Measurements from ENCODE around the gene RAC2.
A peak's percentile ranks its signal among the peaks of the same experiment; 100 is the strongest.

The RAC2 gene

GRCh38 chr22:37192204-37192603, 51.9 kb downstream of the RAC2 start:
- no peak overlapping the region for H3K4me3 ChIP-seq (replicated peaks; ENCODE audit: low read depth, low read length)
- no peak for DNase-seq (ENCODE audit: extremely low read depth, low read depth)
- TF ChIP-seq, protein P1, sequence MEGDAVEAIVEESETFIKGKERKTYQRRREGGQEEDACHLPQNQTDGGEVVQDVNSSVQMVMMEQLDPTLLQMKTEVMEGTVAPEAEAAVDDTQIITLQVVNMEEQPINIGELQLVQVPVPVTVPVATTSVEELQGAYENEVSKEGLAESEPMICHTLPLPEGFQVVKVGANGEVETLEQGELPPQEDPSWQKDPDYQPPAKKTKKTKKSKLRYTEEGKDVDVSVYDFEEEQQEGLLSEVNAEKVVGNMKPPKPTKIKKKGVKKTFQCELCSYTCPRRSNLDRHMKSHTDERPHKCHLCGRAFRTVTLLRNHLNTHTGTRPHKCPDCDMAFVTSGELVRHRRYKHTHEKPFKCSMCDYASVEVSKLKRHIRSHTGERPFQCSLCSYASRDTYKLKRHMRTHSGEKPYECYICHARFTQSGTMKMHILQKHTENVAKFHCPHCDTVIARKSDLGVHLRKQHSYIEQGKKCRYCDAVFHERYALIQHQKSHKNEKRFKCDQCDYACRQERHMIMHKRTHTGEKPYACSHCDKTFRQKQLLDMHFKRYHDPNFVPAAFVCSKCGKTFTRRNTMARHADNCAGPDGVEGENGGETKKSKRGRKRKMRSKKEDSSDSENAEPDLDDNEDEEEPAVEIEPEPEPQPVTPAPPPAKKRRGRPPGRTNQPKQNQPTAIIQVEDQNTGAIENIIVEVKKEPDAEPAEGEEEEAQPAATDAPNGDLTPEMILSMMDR (IDR thresholded peaks at IDR 0.05; ENCODE audit: low read depth, low read length, missing control alignments), result no peak

DNA sequence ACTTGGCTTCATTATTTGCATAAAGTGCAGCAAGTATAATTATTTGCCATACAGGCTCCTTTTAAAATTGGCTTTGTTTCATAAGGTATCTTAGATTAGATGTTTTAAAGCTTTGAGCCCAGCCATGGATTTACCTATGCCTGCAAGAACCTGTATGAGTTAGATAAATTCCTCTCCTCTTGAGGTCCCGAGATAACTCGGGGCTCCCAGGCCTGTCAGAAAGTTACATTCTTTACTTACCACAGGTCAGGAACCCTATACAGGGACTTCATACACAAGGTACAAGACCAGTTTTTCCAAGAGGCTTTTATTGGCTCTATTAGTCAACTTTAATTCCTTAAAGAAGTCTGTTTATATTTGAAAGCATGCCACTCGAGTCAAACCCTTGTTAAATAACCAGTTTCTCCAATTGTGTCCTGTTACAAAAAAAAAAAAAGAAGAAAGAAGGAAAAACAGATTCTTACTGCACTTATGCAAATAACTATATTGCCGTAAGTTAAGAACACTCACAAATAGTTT, 53.7 kb downstream of the RAC2 start:
- TF ChIP-seq, protein P1 (IDR thresholded peaks at IDR 0.05; ENCODE audit: low read depth, low read length, missing control alignments), result no peak
- no peak overlapping the region for H3K4me3 ChIP-seq (replicated peaks; ENCODE audit: low read depth, low read length)
- DNase-seq (ENCODE audit: extremely low read depth, low read depth), result no peak

- DNase-seq (ENCODE audit: extremely low read depth, low read depth), result no peak
- no peak overlapping the region for H3K4me3 ChIP-seq (replicated peaks; ENCODE audit: low read depth, low read length)
- TF ChIP-seq, protein P1 (IDR thresholded peaks at IDR 0.05; ENCODE audit: low read depth, low read length, missing control alignments), result no peak
These were observed 55.1 kb downstream of the RAC2 start for GRCh38 chr22:37188901-37189466.

- TF ChIP-seq, protein P1 (IDR thresholded peaks at IDR 0.05; ENCODE audit: low read depth, low read length, missing control alignments), result no peak
- H3K4me3 ChIP-seq (replicated peaks; ENCODE audit: low read depth, low read length), result peak within 1 kb of the TSS; percentile 47
- no peak for DNase-seq (ENCODE audit: extremely low read depth, low read depth)
These were observed 55.9 kb downstream of the RAC2 start, which contains the start of gene C1QTNF6 for GRCh38 chr22:37187891-37188761. Gene C1QTNF6, minus strand, starts transcription at chr22:37188247. Its CDS starts 34 bp downstream, at chr22:37188213.

- H3K4me3 ChIP-seq (replicated peaks; ENCODE audit: low read depth, low read length), result peak overlapping the region; percentile 47
- DNase-seq (ENCODE audit: extremely low read depth, low read depth), result no peak
- TF ChIP-seq, protein P1 (IDR thresholded peaks at IDR 0.05; ENCODE audit: low read depth, low read length, missing control alignments), result no peak
These were observed 56.5 kb downstream of the RAC2 start for GRCh38 chr22:37187552-37187890.

- DNase-seq (ENCODE audit: extremely low read depth, low read depth), result no peak
- TF ChIP-seq, protein P1 (IDR thresholded peaks at IDR 0.05; ENCODE audit: low read depth, low read length, missing control alignments), result no peak
- peak overlapping the region; percentile 47 for H3K4me3 ChIP-seq (replicated peaks; ENCODE audit: low read depth, low read length)
These were observed 57.0 kb downstream of the RAC2 start for GRCh38 chr22:37186997-37187522.
